ENCODE results near the gene DCAF17.

DNA sequence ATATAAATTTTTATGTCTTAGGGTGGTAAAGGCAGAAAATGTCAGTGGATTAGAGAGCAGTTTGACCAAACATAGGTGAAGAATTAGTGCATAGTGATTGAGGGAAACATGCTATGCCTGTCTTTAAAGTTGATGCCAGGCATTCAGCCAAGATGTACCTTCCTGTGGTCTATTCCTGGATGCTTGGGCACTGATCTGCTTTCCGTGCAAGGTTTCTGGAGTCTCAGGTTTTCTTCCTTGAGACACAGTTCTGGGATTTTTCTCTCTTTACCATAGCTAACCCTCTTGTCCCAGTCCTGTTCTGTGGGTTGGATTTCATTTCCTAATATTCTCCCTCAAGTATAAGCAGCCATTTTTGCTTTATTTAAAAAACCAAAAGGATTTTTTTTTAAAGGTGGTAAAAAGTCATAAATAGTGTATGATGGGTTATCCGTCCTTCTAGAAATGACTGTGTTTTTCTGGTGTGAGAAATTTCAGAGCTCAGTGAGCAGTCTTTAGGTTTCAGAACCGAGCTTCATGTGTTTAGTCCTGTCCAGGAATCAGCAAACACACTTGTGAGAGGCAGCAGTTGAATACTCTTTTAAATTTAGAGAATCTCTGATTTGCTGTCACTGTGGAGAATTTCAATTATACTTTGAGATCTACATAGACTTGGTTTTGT is 45.3 kb downstream of the DCAF17 start:
- TF ChIP-seq, protein P1, sequence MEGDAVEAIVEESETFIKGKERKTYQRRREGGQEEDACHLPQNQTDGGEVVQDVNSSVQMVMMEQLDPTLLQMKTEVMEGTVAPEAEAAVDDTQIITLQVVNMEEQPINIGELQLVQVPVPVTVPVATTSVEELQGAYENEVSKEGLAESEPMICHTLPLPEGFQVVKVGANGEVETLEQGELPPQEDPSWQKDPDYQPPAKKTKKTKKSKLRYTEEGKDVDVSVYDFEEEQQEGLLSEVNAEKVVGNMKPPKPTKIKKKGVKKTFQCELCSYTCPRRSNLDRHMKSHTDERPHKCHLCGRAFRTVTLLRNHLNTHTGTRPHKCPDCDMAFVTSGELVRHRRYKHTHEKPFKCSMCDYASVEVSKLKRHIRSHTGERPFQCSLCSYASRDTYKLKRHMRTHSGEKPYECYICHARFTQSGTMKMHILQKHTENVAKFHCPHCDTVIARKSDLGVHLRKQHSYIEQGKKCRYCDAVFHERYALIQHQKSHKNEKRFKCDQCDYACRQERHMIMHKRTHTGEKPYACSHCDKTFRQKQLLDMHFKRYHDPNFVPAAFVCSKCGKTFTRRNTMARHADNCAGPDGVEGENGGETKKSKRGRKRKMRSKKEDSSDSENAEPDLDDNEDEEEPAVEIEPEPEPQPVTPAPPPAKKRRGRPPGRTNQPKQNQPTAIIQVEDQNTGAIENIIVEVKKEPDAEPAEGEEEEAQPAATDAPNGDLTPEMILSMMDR (IDR thresholded peaks at IDR 0.05): no peak
- TF ChIP-seq POLR2A (IDR thresholded peaks at IDR 0.05): no peak
